K562 (cell line): ENCODE results near the gene CNGB1.

Experiments used
- CSDE1 ChIP-seq, 2 experiments: fragments of 450-650 bp; IDR thresholded peaks; 2 replicates each; pipeline ENCODE4 v1.6.1; 2016; ENCODE audit warnings: mild to moderate bottlenecking in 1 of 2
- ELF2 ChIP-seq: fragments of 250-450 bp; sonication (Bioruptor Pico); IDR thresholded peaks from 2 replicates; pipeline ENCODE4 v1.5.0; 2021; ENCODE audit warnings: mild to moderate bottlenecking
- HINFP ChIP-seq: fragments of 450-650 bp; conservative IDR thresholded peaks from 2 replicates; pipeline ENCODE4 v1.6.1; 2016; ENCODE audit warnings: missing genetic modification characterization, low read depth, mild to moderate bottlenecking, control low read depth, missing compliant biosample characterization
- HMBOX1 ChIP-seq: sonication (generic); IDR thresholded peaks from 2 replicates; pipeline ENCODE4 v1.6.1; 2016
- MXI1 ChIP-seq: IDR thresholded peaks from 2 replicates; pipeline ENCODE4 v1.6.1; 2011; ENCODE audit warnings: low read depth, mild to moderate bottlenecking, improper control_type of control experiment, low read length
- SIN3A ChIP-seq, 2 experiments: fragments of 150-350 bp in 1 of 2; IDR thresholded peaks; 2 replicates each; pipeline ENCODE4 v1.6.1; 2011 to 2016; ENCODE audit warnings: borderline replicate concordance in 2 of 2, low read depth in 2 of 2, low read length in 2 of 2, mild to moderate bottlenecking in 2 of 2, moderate library complexity in 2 of 2; ENCODE audit not compliant: control insufficient read depth in 1 of 2
- TF ChIP-seq, protein P1 (sequence below), 3 experiments: IDR thresholded peaks in 2 of 3; conservative IDR thresholded peaks in 1 of 3; 2 replicates each; pipeline ENCODE4 v1.5.1; 2011 to 2012; ENCODE audit warnings: low read length in 3 of 3, mild to moderate bottlenecking in 3 of 3, control low read depth in 2 of 3, improper control_type of control experiment in 1 of 3, inconsistent platforms in 1 of 3, low read depth in 1 of 3, mixed read lengths in 1 of 3, moderate library complexity in 1 of 3; ENCODE audit not compliant: insufficient read depth in 2 of 3
- TF ChIP-seq, protein P2 (sequence below): sonication (generic); formaldehyde crosslinking; IDR thresholded peaks from 2 replicates; pipeline ENCODE4 v1.8.0; 2023; ENCODE audit warnings: mild to moderate bottlenecking, missing genetic modification reagents

DNA sequence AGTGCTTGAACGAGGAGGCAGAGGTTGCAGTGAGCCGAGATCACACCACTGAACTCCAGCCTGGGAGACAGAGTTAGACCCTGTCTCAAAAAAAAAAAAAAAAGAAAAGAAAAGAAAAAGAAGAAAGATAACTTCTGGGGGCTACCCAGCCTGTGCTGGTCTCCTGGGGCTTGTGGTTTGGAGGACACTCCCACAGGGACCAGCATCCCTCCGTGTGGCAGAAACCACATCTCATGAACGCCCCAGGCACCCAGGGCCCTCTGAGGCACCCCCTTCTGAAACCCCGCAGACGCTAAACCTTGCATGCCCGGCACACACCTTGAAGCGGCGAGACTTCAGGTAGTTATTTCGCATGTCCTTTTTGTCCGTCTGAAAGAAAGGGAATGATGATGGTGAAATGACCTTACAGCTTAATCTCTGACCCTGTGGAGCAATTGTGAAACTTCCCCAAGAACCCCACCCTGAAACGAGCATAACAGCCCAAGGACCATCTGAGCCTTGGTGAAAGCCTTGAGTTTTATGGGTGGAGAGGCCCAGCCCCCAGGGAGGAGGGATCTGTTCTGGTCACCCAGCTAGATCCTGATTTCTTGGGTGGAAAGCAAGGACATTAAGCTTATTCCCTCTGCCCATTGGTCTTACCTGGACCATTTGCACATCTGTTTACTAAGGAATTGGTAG lies 55.0 kb downstream of the CNGB1 start:
- TF ChIP-seq MXI1 = no peak
- no peak for TF ChIP-seq ELF2 (CRISPR knock-in tag)
- no peak for TF ChIP-seq CSDE1 (IDR thresholded peaks at IDR 0.05)
- TF ChIP-seq SIN3A (IDR thresholded peaks at IDR 0.05; ENCODE audit: borderline replicate concordance in 2 of 2, control insufficient read depth in 1 of 2, low read depth in 2 of 2, low read length in 2 of 2) = no peak
- no peak for TF ChIP-seq HMBOX1
- TF ChIP-seq HINFP (tag) = no peak
- TF ChIP-seq, protein P1, sequence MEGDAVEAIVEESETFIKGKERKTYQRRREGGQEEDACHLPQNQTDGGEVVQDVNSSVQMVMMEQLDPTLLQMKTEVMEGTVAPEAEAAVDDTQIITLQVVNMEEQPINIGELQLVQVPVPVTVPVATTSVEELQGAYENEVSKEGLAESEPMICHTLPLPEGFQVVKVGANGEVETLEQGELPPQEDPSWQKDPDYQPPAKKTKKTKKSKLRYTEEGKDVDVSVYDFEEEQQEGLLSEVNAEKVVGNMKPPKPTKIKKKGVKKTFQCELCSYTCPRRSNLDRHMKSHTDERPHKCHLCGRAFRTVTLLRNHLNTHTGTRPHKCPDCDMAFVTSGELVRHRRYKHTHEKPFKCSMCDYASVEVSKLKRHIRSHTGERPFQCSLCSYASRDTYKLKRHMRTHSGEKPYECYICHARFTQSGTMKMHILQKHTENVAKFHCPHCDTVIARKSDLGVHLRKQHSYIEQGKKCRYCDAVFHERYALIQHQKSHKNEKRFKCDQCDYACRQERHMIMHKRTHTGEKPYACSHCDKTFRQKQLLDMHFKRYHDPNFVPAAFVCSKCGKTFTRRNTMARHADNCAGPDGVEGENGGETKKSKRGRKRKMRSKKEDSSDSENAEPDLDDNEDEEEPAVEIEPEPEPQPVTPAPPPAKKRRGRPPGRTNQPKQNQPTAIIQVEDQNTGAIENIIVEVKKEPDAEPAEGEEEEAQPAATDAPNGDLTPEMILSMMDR (IDR thresholded peaks at IDR 0.05 in 2 of 3, conservative IDR thresholded peaks at IDR 0.05 in 1 of 3; ENCODE audit: insufficient read depth in 2 of 3, low read depth in 1 of 3, low read length in 3 of 3) = no peak
- TF ChIP-seq, protein P2, sequence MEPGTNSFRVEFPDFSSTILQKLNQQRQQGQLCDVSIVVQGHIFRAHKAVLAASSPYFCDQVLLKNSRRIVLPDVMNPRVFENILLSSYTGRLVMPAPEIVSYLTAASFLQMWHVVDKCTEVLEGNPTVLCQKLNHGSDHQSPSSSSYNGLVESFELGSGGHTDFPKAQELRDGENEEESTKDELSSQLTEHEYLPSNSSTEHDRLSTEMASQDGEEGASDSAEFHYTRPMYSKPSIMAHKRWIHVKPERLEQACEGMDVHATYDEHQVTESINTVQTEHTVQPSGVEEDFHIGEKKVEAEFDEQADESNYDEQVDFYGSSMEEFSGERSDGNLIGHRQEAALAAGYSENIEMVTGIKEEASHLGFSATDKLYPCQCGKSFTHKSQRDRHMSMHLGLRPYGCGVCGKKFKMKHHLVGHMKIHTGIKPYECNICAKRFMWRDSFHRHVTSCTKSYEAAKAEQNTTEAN (CRISPR knock-in tag) = no peak
